IPS DF 4.7 (cell line): ENCODE results near the gene LRRC8C.
"Not testable (repeated sequence)": the region's sequence is repeated elsewhere in the genome, so short reads cannot be mapped to it uniquely, and the experiment has no call there.

Experiments used
- DNase-seq: peaks from one replicate; pipeline ENCODE4 v3.0.0-alpha.2; 2013; ENCODE audit warnings: low spot score; ENCODE audit errors: extremely low read depth

The LRRC8C gene

DNA sequence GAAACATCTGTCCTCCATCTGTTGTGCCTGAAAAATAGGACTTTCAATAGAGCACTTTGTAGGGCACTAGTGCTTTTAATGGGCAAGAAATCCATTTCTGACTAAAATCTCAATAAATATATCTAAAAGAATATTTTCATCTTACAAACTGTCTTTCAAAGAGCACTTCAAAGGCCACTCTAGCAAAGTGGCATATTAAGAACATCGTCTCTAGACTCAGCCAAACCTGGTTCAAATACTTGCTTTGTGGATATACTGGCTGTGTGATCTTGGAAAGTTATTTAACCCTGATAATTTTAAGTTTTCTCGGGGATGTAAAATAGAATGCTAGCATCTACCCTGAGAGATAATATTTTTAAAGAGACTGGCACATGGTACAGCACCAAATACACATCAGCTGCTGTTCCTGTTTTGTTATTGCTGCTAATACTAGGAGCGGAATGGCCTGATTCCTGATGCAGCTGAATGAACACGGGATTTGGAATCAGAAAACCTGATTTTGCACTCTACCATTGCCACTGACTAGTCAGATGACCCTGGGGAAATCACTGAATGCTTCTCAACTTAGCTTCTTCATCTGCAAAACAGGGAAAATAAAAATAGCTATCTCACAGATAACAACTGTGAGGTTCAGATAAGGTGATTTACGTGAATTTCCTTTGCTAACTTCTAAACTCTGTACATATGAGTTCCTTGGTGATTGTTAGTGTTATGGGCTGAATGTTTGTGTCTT, 25.2 kb upstream of the LRRC8C start:
- no peak for DNase-seq

DNA sequence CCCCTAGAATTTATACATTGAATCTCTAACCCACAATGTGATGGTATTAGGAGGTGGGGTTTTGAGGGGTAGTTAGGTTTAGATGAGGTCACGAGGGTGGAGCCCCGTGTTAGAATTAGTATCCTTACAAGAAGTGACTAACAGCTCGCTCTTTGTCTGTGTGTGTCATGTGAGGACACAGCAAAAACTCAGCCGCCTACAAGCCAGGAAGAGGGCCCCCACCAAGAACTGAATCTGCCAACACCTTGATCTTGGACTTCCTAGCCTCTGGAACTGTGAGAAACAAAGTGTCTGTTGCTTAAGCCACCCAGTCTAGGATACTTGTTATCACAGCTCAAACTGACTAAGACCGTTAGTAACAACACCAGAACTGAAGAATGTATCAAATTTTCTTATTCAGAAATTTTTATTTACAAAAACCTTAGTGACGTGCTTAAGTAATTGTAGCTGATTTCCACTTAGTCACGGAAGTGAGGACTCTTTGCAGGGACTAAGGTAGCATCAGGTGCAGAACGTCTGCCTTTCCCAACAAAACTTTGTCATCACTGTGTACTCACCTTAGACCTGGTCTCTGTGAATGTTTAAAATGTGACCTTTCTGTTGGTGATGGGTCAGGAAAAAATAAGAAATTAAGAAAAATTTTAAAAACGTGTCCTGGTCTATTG, 24.5 kb upstream of the LRRC8C start:
- no peak for DNase-seq

DNA sequence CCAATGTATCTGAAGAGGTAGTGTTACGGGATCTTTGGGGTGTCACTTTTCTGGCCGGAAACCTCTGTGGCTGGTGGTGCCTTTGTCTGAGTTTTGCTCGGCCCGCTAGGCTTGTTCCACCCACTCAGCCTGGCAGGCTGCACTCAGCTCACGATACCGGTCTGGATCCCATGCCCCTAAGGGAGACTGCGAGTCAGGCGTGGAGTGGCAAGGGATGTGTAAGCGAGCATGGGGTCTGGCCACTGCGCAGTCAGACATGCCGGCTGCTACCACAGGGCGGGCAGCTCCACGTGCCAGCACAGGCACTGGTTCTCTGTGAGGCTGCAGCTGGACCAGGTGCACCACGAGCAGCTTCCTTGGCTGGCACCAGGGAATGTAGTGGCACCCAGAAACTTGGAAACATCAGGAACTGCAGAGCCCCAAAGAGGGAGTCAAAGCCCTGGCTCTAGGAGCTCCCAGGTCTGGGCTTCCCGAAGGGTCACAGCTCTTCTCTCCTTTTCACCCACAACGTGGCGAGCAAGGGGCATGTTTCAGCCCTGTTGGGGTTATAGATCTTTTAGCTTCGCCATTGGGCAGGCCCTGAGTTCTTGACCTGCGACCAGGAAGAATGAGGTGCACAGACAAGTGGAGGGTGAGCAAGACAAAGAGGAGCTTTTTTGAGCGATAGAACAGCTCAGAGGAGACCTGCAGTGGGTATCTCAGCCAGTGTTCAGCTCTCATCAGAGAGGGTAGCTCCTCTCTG, 23.8 kb upstream of the LRRC8C start:
- DNase-seq = no peak

DNA sequence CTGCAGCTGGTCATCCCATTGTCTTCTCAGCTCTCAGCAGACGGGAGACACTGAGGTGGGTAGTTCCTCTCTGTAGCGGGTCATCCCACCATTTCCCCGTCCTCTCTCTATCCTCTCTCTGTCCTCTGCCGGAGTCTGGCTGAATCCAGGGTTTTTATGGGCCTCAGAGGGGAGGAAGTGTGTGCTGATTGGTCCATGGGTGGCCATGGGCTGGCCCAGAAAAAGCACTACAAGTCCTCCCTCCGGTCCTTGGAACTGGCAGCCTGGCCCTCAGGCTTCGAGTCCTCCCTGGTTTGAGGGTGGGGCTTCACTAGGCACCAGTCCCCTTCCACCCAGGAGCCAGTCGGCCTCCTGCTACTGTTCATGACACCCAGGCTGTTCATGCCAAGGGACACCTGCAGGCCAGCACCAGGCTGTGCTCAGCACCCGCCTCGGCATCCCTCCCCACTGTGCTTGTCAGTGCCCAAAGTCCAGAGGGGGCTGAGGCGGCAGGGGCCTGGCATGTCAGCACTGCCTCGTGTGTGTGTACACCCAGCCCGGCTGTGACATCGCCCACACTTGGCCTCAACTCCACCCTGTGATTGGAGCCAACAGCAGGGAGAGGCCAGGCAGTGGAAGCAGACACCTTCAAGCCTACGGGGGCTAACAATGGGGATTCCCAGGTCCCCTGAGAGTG, 23.0 kb upstream of the LRRC8C start:
- no peak for DNase-seq

GRCh38 chr1:89610457-89611011, 22.4 kb upstream of the LRRC8C start:
- DNase-seq = no peak

GRCh38 chr1:89611721-89612120, 21.2 kb upstream of the LRRC8C start:
- DNase-seq = no peak

GRCh38 chr1:89613928-89614327, 19.0 kb upstream of the LRRC8C start:
- no peak for DNase-seq

DNA sequence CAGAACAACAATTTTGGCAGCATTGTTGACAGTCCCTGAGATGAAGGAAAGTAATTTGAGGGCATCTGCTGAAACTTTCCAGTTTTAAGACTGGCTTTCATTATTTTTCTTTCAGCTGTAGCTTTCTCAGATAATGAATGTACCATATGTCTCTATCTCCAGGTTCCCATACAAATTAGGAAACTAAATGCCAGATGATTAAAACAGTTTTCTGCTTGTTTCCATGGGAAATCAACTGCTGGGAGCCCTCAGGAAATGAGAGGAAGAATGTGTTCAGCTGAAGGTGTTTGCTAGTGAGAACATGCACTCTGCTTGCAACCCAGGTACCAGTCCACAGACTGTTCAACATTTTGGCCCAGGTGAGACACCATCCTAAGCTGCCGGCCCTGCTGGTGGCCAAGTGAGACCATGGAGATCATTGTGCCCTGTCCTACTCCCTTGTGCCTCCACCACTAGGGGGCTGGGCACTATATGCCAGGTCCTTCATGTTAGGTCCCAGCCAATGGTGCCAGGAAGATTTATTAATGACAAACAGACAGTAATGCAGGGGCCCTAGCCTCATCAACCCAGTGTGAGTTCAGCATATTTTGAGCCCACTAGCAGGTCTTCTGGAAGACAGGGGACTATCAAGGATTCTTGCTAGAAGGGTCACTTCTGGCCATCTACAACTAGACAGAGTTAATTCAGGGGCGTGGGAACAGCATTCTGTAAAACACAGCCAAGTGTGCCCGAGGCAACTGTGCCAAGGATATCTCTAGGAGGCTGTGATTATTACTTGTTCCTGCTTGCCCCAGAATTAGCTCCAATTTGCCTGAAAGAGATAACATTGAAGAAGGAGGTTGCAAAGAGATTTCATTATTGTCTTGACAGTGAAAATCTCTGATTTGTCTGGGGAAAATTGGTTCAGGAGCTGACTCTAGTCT, 17.0 kb upstream of the LRRC8C start:
- no peak for DNase-seq

DNA sequence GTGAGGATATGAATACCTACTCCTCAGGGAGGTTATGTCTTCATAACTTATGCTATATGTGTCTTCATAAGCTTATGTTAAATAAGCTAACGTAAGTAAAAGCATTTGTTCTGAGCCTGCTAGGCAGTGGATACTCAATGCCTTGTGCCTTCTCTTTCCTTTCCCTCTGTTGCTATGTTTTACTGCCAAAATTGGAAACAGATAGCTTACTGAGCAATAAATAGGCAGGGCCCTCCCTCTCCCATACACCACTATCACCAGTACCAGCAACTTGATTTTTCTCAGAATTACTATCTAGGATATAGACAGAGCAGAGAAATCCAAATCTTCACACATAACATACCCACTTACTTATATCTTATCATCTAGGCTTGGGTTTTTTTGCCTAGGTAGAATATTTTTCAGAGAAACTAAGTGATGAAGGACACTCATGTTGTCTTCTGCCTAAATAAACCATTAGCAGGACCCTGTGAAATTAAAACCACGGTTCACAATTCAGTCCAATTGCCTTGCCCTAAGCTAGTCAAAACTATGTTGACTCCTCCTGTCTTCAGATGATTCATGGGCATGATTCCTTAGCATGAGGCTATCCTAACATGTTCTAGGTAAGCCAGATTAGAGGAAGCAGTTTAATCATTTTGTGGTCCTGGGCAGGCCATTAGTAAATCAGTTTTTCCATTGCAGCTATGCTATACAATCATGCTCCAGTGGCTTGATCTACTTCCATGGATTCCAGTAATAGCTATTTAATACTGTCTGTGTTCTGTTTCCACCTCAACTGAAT, 15.9 kb upstream of the LRRC8C start:
- DNase-seq = no peak

DNA sequence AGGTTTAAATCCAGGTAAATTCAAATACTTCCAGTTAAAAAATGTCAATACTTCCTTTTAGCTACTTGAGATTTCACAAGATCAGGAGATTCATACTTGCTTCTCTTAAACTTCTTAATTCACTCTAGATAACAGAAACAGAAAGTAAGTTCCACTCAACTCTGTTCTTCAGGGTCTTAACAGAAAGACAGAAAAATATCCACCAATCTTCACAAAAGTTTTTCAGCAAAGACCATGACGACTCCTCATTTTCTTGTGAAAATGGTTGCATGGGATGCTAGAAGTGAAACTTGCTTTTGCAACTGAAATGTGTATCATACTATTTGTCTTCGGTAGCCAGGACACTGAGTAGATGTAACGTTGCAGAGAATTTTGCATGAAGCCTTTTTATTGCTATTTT, 12.3 kb upstream of the LRRC8C start:
- DNase-seq = no peak

- DNase-seq = no peak
These were observed 10.0 kb upstream of the LRRC8C start for GRCh38 chr1:89622895-89623294.

DNA sequence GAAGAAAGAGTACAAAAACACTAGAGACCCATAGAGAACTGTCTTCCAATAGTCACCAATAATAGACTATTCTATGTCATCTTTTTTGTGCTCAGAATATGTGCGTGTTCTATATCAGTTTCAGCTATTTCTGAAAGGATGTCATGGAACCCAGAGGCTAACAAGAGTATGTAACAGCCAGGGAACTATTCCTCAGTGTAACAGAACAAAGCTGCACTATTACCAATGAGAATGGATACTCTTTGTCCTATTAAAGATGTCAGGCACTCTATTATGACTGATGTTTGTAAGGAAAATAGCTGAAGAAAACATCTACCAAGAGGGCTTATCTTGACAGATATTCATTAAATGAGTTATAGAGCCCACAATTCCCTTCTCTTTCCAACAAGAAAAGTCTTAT, 8.6 kb upstream of the LRRC8C start:
- no peak for DNase-seq

GRCh38 chr1:89624715-89625323, 8.1 kb upstream of the LRRC8C start:
- no peak for DNase-seq

- no peak for DNase-seq
These were observed 5.3 kb upstream of the LRRC8C start for GRCh38 chr1:89627596-89627962.

DNA sequence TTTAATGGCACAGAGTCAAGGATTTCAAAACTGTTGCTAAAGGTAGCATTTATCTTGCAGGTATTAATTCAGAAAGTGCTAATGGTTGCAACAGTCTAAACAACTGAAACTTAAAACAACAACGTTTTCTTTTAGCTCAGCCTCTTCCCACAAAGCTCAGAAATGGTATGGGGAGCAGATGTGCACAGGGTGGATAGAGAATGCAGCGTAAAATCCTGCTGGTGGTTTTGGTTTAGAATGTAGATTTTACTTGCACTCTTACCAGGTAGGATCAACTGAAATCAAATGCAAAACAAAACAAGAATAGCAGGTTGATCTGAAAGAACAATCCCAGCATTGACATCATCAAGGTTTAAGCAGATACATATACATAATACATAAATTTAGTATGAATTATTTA, 3.8 kb upstream of the LRRC8C start:
- no peak for DNase-seq

GRCh38 chr1:89629600-89629999, 3.3 kb upstream of the LRRC8C start:
- not testable (repeated sequence) for DNase-seq

- no peak for DNase-seq
These were observed 2.9 kb upstream of the LRRC8C start for GRCh38 chr1:89630048-89630447.

- DNase-seq = no peak
These were observed 884 bp upstream of the LRRC8C start for GRCh38 chr1:89631816-89632656.
